HG03135 (cell line): ENCODE data around the gene E2F2.
A peak's percentile ranks its signal among the peaks of the same experiment; 100 is the strongest.

ENCODE experiments used
- ATAC-seq: cut with Tn5 transposase; IDR thresholded peaks from one replicate; pipeline ENCODE4 v1.9.1; 2021; ENCODE audit warnings: mild to moderate bottlenecking, moderate library complexity; ENCODE audit not compliant: unreplicated experiment

The E2F2 gene

DNA sequence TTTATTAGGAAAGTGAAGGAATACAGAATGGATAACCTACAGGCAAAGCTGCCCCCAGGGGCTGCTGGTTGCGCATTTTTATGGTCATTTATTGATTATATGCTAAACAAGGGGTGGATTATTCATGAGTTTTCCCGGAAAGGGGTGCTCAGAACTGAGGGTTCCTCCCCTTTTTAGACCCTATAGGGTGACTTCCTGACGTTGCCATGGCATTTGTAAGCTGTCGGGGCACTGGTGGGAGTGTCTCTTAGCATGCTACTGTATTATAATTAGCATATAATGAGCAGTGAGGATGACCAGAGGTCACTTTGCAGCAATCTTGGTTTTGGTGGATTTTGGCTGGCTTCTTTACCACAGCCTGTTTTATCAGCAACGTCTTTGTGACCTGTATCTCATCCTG is 41.2 kb downstream of the E2F2 start:
- ATAC-seq, result no peak

DNA sequence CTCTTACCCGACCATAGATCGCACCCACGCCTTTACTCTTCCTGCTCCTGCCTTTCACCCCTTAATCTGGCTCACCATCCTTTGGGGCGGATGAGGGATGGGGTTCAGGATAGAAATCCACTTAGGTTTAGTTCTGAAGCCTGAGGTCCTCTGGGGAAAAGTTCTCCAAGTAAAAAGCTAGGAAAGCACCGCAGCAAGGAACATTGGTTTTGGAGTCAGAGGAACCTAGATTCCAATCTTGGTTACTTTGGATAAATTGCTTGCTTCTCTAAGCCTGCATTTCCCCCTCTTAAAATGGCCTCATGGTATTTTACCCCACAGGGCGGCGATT is 46.1 kb downstream of the E2F2 start:
- ATAC-seq, result no peak

DNA sequence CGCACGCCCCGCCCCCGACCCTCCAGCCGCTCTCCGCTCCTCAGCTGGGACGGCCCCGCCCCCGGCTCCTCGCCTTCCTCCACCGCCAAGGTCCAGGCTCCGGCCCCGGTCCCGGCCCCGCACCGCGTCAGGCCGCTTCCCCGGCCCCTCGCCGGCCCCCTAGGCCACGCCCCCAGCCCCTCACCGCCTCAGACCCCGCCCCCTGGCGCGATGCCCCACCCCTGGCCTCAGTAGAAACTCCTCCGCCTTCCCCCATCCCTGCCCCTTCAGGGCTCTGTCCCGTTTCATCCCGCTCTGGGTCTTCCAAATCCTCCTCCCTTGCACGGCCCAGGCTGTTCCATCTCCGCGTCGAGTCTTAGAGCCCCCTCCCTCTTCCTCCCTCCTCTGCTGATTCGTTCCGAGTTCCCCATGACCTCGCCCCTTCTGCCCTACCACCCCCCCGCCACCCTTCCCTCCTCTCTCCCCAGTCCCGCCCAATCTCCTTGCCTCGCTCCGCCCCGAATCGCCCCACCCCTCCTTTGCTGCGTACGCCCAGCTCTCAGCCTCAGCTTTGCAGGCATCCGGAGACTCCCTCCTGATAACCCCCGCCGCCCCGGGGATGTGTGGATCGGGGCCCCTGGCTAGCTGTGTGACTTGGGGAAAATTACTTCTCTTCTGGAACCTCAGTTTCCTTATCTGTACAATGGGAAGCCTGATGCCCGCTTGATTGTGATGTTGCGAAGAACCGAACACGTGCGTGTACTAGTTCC is 46.6 kb downstream of the E2F2 start:
- ATAC-seq, result peak; percentile 50

DNA sequence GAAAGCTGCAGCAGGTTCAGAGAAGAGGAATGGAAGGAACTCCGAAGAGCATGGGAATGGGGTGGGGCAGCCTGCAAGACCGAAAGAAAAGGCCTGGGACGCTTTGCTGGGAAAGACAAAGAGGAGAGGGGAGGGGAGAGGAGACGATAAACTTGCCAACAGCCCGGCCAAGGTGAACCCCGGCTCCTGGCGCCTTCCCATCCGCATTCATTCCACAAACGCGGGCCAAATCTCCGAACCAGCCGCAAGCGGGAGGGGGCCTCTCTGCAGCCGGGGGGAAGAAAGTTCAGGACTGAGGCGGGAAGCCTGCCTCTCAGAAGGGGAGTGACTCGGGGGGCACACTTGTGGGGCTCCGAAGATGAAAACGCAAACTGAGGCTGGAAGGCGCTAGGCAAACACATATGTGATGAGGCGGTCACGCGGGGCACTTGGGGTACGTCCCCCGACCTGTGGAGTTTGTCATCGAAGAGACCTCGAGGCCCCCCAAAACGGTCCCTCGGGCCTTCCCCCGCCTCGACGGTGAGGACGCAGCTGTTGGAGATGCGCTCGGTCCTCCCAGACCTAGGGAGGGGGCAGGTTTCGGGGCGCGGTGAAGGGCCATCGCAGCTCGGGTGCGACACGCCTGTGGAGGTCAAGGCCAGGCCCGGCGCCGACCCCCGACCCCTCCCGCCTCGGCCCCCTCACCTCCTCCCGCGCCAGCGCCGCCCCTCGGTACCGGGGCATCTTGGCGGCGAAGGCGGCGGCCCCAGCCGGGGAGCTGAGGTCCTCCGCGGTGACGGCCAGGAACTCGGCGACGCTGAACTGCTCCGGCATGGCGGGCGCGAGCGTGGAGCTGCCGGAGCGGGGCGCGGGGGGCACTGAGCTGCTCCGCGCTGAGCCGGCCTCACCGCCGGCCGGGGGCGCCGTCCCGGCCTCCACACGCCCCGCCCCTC is 47.4 kb downstream of the E2F2 start, which contains the start of gene ASAP3:
Gene ASAP3, minus strand, starts transcription at position 859 of the 932 bp plus-strand sequence. Its CDS starts 46 bp downstream, at position 813.
- peak; percentile 43 for ATAC-seq

DNA sequence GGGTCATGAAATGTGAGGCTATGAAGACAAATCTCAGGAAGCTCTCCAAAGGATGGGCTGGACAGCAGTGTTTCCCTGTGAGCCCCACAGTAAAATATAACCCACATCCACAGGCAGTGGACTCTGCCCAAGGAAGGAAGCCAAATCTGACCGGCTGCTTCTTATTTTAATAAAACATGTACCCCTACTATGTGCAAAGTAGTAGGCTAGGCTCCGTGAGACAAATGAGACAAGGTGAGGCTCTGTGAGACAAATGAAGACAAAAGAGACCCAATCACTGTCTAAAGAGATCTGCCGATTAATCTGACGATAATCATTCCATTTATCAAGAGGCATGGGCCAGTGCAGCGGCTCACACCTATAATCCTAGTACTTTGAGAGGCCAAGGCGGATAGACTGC is 49.1 kb downstream of the E2F2 start:
- ATAC-seq, result no peak

DNA sequence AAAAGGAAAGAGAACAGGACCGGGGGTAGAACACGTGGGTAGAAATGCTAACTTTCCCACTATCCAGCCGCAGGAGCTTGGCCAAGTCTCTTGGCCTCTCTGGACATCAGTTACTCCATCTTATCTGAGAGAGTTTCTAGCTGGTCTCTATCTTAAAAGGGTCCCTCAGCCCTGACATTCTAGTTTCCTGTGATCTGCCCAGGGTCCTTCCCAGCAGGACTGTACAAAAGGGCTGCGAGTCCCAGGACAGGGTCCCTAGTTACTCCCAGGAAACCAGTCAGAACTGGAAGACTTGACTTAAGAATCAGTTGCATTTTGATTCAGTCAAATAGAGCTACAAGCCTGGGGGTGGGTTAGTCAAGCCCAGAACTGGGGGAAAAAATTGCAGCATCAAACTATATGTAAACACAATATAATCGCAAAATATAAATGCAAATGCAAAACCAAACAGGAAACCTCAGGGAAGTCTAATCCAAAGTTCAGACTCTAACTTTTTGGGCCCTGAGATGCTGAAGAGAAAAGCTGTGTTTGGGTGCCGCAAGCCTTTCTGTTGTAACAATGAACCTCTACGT is 49.9 kb downstream of the E2F2 start:
- no peak for ATAC-seq

DNA sequence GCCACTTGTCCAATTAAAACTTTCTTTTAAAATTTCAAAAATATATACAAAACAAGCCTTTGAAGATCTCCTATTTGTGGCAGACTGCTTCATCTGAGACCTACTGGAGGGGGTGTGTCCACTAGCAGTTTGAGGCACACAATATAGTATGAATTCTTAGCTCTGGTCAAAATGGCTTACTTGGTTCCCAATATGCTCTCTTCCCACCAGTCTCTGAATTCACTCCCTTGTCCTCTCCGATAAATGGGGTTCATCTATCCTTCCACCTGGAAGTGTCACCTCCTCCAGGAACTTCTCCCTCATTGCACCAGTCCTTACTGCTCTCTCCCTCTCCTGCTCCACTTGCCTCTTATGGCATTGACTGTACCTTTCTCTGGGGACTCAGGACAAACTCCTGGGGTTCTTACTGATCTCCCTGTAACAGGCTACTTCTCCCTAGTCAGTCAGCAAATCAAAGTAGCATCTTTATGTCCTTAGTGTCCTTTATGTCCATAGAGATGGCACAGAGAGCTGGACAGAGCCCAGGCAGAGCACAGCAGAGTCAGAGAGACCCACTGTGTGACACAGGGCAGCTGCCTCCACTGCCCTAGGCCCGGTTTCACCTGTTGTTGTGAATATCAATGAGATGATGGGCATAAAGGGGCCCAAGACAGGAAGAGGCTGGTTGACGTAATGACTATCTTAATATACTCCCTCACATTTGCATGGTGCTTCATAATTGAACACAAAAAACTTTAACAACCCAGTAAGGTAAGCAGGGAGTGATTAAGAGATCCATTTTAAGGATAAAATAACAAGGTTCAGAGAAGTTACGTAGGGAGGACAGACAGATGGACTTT is 50.6 kb downstream of the E2F2 start:
- no peak for ATAC-seq

DNA sequence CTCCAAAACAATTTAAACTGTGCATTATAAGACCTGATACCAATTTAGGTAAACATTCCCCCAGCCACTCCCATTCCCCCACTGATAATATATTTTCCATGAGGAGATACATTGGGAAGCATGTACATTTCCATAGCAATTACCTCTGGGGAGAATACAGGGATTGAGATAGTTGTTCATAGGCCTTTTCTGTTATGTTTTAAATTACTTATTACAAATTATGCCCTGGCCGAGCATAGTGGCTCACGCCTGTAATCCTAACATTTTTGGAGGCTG is 51.4 kb downstream of the E2F2 start:
- no peak for ATAC-seq

DNA sequence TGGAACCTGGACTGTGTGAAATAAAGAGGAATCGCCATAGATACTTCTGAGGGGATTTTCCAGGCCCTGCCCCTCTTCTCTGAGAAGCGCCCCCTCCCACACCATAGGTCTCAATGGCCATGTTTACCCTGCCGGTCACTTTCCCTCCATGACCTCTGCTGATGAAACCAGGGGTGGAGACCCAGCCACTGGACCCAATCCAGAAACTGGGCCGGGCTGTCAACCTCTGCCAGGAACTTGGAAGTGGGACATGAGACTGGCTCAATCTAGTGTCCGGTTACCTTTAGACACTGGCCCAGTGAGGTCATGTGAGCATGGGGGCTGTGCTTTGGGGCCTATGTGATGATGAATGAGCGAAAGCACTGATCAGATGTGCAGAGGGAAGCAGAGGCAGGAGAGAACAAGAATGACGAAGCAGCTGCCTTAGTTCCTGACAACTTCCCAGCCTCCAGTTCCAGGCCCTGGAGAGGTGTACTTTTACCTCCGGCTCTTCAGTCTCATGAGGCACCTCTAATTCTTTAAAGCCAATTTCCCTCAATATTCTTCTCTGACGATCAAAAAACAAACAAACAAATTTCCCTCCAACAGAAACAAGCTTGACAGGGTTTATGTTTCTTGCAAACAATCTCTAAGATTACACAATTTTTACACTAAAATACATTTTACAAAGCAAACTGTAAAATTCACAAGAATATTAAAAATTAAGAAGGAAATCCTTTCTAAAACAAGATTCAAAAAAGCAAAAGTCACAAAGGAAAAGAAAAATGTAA is 52.0 kb downstream of the E2F2 start:
- ATAC-seq, result no peak

DNA sequence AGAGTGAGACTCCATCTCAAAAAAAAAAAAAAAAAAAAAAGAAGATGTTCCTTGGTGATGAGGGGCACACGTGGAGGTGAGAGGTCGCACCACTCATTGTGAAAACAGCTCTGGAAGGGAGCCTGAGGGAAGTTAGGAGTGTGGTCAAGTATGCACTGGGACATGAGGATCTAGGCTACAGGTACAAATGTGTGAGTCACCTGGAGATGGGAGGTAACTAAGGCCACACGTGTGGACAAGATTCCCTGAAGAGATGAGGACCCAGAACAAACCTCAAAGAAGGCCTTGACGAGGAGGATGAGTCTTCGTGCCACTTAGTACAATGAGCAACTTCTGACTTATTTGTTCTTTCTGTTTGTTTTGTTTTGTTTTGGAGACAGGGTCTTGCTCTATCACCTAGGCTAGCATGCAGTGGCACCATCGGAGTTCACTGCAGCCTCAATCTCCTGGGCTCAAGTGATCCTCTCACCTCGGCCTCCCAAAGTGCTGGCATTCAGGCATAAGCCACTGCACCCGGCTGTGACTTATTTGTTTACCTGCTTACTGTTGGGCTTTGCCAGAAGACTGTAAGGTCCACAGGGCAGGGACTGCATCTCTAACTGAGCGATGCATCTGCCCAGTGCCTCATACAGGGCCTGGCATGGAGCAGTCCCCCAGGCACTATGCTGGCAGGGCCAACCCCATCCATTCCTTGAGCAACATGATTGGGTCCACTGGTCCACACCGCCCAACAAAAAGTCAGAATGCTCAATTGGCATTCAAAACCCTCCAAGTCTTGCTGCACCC is 53.5 kb downstream of the E2F2 start:
- ATAC-seq, result no peak

DNA sequence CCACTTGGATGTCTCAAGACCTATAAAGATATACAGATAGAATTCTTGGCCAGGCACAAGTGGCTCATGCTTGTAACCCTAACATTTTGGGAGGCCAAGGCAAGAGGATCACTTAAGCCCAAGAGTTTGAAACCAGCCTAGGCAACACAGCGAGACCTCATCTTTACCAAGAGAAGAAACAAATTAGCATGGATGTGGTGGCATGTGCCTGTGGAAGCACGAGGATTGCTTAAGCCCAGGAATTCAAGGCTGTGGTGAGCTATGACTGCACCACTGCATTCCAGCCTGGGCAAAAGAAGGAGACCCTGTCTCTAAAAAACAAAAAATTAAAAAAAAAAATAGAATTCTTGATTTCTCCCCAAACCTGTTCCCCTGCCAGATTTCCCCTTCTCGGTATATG is 55.4 kb downstream of the E2F2 start:
- ATAC-seq, result no peak

DNA sequence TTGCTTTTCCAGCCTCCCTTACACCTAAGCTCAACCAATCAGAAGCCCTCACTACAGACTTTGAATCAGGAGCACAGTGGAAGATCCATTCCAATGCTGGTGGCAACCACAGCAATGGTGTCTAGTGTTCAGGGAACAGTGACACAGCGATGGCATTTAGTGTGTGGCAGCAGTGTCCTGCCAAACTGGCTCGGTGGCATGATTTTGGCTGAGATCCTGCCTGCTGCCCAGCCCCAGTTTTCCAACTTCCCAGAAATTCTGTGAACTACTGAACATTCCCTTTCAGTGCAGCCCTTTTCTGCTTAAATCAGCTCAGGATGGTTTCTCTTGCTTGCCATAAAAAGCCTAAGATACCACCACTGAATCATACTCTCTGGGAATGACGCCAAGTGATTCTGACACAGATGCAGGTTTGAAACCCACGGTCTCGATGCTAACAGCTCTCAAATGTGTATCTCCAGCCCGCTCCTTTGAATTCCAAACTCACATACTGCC is 55.9 kb downstream of the E2F2 start:
- no peak for ATAC-seq

DNA sequence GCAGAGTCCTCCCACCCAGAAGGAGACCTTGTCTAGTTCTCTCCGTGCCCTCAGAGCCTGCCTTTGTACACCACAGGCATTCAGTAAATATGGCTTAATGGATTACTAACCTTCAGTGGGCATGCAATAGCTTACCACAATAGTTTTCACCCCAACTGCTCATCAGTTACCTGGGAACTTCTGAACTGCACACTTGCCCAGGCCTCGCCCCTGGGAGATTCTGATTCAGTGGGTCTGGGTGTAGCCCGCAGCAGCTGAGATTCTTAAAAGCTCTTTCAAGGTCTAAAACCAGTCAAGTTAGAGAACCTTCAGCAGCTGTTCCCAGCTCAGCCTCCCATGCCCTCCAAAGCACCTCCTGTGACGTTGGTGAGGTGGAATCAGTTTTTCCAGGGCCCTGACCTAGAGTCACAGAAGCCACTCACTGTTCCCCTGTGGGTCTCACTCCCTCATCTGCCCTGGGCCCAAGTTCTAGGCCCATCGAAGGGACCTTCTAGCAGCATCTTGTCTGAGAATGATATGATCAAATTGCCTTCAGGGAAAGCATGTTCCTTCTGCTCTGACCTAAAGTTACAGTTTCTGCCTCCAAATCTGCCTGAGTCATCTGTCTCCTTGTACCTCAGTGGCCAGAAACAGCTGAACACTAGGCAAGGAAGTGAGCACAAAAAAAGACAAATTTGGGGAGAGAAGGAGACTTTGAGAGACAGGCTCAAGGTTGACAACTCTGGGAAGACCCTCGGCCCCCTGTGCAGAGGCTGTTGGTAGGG is 57.8 kb downstream of the E2F2 start:
- ATAC-seq, result no peak

DNA sequence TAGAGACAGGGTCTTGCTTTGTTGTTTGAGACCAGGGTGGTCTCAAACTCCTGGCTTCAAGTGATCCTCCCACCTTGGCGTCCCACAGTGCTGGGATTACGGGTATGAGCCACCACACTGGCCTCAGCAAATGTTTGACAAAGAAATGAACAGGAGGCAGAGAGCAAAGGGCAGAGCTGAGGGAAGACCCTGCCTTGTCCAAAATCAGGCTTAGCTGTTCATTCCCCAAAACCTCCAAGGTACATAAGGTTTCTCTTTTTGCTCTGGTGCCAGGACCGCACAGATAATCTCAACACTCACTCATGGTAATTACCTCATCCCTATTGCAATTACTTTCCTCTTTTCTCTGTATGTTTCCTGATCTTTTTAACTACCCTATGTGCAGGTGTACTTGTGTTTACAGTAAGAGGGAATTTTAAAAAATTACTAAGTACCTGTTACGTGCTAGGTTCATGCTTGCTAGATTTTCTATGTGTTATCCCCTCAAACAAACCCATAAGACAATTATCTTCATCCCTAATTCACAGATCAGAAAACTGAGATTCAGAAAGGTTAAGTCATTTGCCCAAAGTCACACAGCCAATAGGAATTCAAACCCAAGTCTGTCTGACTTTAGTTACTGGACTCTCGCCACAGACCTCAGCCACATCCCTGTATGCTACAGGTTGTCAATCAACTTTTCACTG is 58.5 kb downstream of the E2F2 start:
- ATAC-seq, result no peak

DNA sequence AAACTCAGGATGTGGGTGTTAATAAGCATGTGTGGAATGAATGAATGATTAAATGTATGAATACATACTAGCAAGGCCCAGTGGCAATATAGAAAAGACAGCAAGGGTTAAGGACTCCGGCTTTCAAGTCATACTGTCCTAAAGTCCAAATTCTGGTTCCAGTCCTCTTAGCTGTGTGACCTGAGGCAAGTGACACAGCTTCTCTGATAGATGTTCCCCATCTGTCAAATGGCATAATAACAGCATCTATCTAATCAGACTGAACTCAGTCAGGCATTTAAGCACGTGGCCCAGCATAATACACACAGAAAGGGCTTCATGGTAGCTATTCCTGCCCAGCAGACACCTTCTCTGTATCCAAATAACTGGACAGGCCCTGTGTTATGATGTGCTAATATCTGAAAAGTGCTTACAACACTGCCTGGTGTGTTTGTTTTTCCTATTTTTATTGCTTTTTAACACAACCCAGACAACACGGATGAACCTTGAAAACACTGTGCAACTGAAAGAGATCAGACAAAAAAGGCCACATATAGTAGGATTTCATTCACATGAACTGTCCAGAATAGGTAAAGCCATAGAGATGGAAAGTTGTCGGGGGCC is 59.5 kb downstream of the E2F2 start:
- ATAC-seq, result no peak

DNA sequence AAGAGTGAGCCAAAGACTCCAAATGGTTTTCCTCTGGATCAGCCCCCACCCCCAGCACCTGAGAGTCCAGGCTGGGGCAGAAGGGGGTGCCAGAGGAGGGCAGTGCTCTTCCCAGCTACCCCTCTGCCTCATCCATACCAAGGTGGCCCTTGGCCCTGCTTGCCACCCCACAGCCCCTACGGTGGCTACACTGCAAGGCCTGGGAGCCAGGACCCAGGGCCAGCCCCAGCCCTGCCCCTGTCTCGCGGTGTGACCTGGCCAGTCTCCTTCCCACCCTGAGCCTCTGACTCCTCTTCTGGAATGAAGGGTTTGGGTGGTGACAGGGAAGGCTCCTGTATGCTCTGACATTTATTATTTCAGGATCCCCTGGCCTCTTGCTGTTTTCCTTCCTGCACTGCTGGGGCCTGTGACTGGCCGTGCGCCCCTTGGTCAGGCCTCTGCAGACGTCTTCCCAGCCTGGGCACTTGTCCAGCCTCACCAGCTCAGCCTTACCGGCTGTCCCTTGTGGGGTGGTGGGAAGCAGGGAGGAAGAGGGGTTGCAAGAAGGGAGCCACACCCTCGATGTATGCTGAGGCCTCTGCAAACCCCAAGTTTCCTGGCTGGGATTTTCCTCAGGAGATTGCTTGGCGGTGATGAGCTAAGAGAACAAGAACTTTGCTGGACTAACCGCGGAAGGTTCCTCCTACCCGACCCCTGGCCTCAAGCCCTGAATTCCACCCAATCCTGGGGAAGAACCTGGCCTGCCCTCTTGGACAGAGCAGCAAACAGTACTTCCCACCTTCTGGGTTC is 60.6 kb downstream of the E2F2 start:
- no peak for ATAC-seq
